Ishikawa (cell line): ENCODE data around the gene HDAC6.

Experiments
- CEBPB ChIP-seq: IDR thresholded peaks from 2 replicates; pipeline ENCODE4 v1.6.1; 2012
- CREB1 ChIP-seq: IDR thresholded peaks from 2 replicates; pipeline ENCODE4 v1.6.1; 2012; ENCODE audit warnings: low read depth
- EGR1 ChIP-seq: IDR thresholded peaks from 2 replicates; pipeline ENCODE4 v1.6.1; 2012
- EP300 ChIP-seq: IDR thresholded peaks from 2 replicates; pipeline ENCODE4 v1.6.1; 2012; ENCODE audit warnings: borderline replicate concordance
- FOXM1 ChIP-seq: IDR thresholded peaks from 2 replicates; pipeline ENCODE4 v1.6.1; 2012; ENCODE audit warnings: low read depth, borderline replicate concordance
- NFIC ChIP-seq: IDR thresholded peaks from 2 replicates; pipeline ENCODE4 v1.6.1; 2012
- RAD21 ChIP-seq: IDR thresholded peaks from 2 replicates; pipeline ENCODE4 v1.6.1; 2012; ENCODE audit warnings: low read depth
- TAF1 ChIP-seq: IDR thresholded peaks from 2 replicates; pipeline ENCODE4 v1.6.1; 2012; ENCODE audit warnings: low read depth, mild to moderate bottlenecking
- TCF12 ChIP-seq: IDR thresholded peaks from 2 replicates; pipeline ENCODE4 v1.6.1; 2012; ENCODE audit warnings: low read depth
- TEAD4 ChIP-seq: IDR thresholded peaks from 2 replicates; pipeline ENCODE4 v1.6.1; 2012
- YY1 ChIP-seq: IDR thresholded peaks from 2 replicates; pipeline ENCODE4 v1.6.1; 2012; ENCODE audit warnings: low read depth
- ZBTB7A ChIP-seq: IDR thresholded peaks from 2 replicates; pipeline ENCODE4 v1.6.1; 2012; ENCODE audit warnings: low read depth
- TF ChIP-seq, protein P1 (sequence below): IDR thresholded peaks from 2 replicates; pipeline ENCODE4 v1.6.1; 2012
- TF ChIP-seq, protein P2 (sequence below): IDR thresholded peaks from 2 replicates; pipeline ENCODE4 v1.6.1; 2012; ENCODE audit warnings: low read depth, mild to moderate bottlenecking
- TF ChIP-seq, protein P3 (sequence below): IDR thresholded peaks from 2 replicates; pipeline ENCODE4 v1.6.1; 2012

The HDAC6 gene

DNA sequence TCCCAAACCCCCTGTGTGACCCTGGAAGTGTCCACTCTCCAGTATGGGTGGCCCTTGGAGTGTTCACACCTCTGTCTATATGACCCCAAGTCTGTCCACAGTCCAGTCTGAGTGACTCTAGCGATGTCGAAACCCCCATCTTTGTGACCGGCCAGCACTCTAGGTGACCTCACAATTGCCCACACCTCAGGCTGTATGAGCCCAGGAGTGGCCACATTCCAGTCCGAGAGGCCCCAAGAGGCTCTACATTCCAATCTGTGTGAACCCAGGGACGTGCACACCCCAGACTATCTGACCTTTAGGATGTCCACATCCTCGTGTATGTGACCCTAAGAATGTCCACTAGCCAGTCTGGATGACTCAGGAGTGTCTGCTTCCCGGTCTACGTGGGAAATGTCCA lies 47.6 kb upstream of the HDAC6 start:
- TF ChIP-seq, protein P1, sequence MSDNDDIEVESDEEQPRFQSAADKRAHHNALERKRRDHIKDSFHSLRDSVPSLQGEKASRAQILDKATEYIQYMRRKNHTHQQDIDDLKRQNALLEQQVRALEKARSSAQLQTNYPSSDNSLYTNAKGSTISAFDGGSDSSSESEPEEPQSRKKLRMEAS: no peak
- no peak for TF ChIP-seq NFIC
- TF ChIP-seq EGR1: no peak
- TF ChIP-seq, protein P2, sequence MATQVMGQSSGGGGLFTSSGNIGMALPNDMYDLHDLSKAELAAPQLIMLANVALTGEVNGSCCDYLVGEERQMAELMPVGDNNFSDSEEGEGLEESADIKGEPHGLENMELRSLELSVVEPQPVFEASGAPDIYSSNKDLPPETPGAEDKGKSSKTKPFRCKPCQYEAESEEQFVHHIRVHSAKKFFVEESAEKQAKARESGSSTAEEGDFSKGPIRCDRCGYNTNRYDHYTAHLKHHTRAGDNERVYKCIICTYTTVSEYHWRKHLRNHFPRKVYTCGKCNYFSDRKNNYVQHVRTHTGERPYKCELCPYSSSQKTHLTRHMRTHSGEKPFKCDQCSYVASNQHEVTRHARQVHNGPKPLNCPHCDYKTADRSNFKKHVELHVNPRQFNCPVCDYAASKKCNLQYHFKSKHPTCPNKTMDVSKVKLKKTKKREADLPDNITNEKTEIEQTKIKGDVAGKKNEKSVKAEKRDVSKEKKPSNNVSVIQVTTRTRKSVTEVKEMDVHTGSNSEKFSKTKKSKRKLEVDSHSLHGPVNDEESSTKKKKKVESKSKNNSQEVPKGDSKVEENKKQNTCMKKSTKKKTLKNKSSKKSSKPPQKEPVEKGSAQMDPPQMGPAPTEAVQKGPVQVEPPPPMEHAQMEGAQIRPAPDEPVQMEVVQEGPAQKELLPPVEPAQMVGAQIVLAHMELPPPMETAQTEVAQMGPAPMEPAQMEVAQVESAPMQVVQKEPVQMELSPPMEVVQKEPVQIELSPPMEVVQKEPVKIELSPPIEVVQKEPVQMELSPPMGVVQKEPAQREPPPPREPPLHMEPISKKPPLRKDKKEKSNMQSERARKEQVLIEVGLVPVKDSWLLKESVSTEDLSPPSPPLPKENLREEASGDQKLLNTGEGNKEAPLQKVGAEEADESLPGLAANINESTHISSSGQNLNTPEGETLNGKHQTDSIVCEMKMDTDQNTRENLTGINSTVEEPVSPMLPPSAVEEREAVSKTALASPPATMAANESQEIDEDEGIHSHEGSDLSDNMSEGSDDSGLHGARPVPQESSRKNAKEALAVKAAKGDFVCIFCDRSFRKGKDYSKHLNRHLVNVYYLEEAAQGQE: no peak
- TF ChIP-seq YY1: no peak
- no peak for TF ChIP-seq TAF1
- no peak for TF ChIP-seq EP300
- TF ChIP-seq, protein P3, sequence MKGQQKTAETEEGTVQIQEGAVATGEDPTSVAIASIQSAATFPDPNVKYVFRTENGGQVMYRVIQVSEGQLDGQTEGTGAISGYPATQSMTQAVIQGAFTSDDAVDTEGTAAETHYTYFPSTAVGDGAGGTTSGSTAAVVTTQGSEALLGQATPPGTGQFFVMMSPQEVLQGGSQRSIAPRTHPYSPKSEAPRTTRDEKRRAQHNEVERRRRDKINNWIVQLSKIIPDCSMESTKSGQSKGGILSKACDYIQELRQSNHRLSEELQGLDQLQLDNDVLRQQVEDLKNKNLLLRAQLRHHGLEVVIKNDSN: no peak
- TF ChIP-seq CREB1: no peak
- no peak for TF ChIP-seq CEBPB
- TF ChIP-seq TEAD4: no peak

DNA sequence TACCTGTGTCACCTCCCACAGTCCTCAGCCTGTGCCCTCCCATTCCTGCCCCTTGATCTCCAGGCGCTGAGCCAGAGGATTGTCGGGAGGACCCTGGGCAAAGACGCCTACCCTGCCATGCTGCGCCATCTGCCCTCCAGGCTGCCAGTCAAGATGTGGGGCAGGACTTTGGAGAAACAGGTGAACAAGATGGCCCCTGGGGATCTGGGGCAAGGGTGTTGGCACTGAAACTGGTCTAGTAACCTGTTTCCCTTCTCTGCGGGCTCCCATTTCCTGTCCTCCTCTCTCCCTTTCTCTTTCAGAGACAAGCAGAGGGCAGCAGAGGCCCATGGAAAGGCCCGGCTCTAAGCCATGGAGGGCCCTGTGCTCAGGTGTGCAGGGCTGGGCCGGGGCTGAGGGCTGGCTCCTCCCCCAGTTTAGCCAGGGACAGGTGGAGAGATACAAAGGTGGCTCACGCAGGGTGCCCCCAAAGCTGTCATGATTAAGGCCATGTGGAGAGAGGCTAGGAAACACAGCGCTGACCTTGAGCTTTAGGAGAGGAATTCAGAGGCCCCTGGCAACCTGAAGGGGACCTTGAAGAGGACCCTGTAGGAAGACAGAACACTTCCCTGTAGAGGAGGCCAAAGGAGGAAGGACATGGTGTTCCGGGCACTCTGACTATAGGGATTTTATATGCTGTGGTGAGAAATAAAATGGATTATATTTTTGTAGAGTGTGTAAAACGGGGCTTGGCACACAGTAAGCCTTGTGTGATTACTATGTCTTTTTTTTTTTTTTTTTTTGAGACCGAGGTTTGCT lies 40.0 kb upstream of the HDAC6 start, which contains the start of gene GLOD5:
Gene GLOD5 (plus strand): TSS at position 74 of the 798 bp plus-strand sequence. CDS start 44 bp downstream, at position 118.
- TF ChIP-seq TAF1 (no peak), RAD21 (peak; percentile 76), YY1 (peak; percentile 53; the same call in 1 of the 2 replicates), EGR1 (no peak), TEAD4 (no peak), ZBTB7A (no peak), EP300 (no peak), FOXM1 (no peak), NFIC (no peak), TCF12 (no peak), CEBPB (no peak), CREB1 (no peak)
- TF ChIP-seq, protein P1: no peak
- TF ChIP-seq, protein P2: no peak

DNA sequence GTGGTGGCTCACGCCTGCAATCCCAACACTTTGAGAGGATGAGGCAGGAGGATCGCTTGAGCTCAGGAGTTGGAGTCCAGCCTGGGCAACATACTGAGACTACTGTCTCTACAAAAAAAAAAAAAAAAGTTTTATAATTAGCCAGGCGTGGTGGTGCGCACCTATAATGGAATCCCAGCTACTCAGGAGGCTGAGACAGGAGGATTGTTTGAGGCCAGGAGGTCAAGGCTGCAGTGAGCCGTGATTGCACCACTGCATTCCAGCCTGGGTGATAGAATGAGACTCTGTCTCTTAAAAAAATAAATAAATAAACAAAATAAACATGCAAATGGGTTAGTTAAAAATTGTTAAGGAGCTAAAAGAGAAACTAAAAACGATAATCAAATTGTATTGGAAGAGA lies 32.6 kb upstream of the HDAC6 start:
- no peak for TF ChIP-seq ZBTB7A
- no peak for TF ChIP-seq TAF1
- TF ChIP-seq YY1: no peak
- TF ChIP-seq FOXM1: no peak
- TF ChIP-seq, protein P3: no peak
- no peak for TF ChIP-seq TCF12
- TF ChIP-seq, protein P1: no peak
- no peak for TF ChIP-seq NFIC
- TF ChIP-seq RAD21: no peak
- TF ChIP-seq EP300: no peak
- no peak for TF ChIP-seq EGR1
- no peak for TF ChIP-seq CREB1

DNA sequence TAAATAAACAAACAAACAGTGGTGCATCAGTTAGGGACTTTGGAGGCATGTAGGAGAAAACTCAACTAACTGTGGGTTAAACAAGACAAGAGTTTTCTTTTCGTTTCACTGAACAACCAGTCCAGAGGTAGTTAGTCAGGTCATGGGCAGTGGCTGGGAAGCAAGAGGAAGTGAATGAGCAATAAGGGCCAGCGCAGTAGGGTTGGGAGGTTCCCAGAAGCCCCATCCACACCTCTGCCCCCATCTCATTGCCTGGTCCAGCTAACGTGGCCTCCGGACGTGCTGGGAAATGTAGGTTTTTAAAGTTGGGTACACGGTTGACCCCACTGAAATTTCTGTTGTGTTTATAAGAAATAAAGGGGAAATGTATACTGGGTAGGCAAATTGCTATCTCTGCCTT lies 31.6 kb upstream of the HDAC6 start:
- TF ChIP-seq ZBTB7A (no peak), NFIC (no peak), FOXM1 (no peak), EGR1 (no peak), TCF12 (no peak), RAD21 (no peak), EP300 (no peak), CEBPB (no peak), TEAD4 (no peak), CREB1 (no peak), TAF1 (no peak)
- TF ChIP-seq, protein P1: no peak
- TF ChIP-seq, protein P2: no peak
- TF ChIP-seq, protein P3: no peak
